Smooth muscle cell (in vitro differentiated cells): Measurements from ENCODE around the gene MRPL24. TPM values are rescaled to one million over a fixed set of nuclear protein-coding genes. Genes with fewer than 3 reads are reported as not detected.

ENCODE experiments used
- DNase-seq: peaks from one replicate; lab custom pipeline; 2025; ENCODE audit not compliant: unreplicated experiment; lab: John Stamatoyannopoulos, UW
- H2AFZ ChIP-seq: fragments of 200-600 bp; sonication (generic); 2 replicates; pipeline ENCODE4 v1.6.0; 2016; ENCODE audit warnings: antibody characterized with exemption, low read depth, mild to moderate bottlenecking
- H3F3A ChIP-seq: fragments of 200-600 bp; sonication (generic); 2 replicates; pipeline ENCODE4 v1.6.0; 2017; ENCODE audit warnings: antibody characterized with exemption, low read depth
- H3K27ac ChIP-seq: fragments of 200-600 bp; sonication (generic); 2 replicates; pipeline ENCODE4 v1.5.1; 2016; ENCODE audit warnings: low read depth, mild to moderate bottlenecking
- H3K27me3 ChIP-seq: fragments of 200-600 bp; sonication (generic); 2 replicates; pipeline ENCODE4 v1.6.1; 2016; ENCODE audit warnings: low read depth, mild to moderate bottlenecking
- H3K36me3 ChIP-seq: fragments of 200-600 bp; sonication (generic); 2 replicates; pipeline ENCODE4 v1.5.1; 2016; ENCODE audit warnings: low read depth
- H3K4me1 ChIP-seq: fragments of 200-600 bp; sonication (generic); 2 replicates; pipeline ENCODE4 v1.5.1; 2016; ENCODE audit warnings: low read depth
- H3K4me2 ChIP-seq: fragments of 200-600 bp; sonication (generic); 2 replicates; pipeline ENCODE4 v1.6.0; 2016; ENCODE audit warnings: mild to moderate bottlenecking
- H3K4me3 ChIP-seq: fragments of 200-600 bp; sonication (generic); 2 replicates; pipeline ENCODE4 v1.5.1; 2016; ENCODE audit warnings: mild to moderate bottlenecking
- H3K79me2 ChIP-seq: fragments of 200-600 bp; sonication (generic); 2 replicates; pipeline ENCODE4 v1.6.0; 2016; ENCODE audit warnings: low read depth, mild to moderate bottlenecking
- H3K9ac ChIP-seq: fragments of 200-600 bp; sonication (generic); 2 replicates; pipeline ENCODE4 v1.6.0; 2016; ENCODE audit warnings: low read depth
- H3K9me3 ChIP-seq: fragments of 200-600 bp; sonication (generic); replicated peaks from 2 replicates; pipeline ENCODE4 v1.5.1; 2016; ENCODE audit warnings: low read depth
- H4K20me1 ChIP-seq: fragments of 200-600 bp; sonication (generic); 2 replicates; pipeline ENCODE4 v1.6.0; 2016; ENCODE audit warnings: low read depth
- CTCF ChIP-seq: fragments of 200-600 bp; sonication (generic); IDR thresholded peaks from 2 replicates; pipeline ENCODE4 v1.5.1; 2017; ENCODE audit warnings: borderline replicate concordance, mild to moderate bottlenecking, antibody characterized with exemption; ENCODE audit not compliant: insufficient read depth, poor library complexity, severe bottlenecking
- WGBS: methylation state at CpG from one replicate; pipeline ENCODE4 v1.1.7; 2016; ENCODE audit warnings: low lambda C conversion rate; 5-methylcytosine and 5-hydroxymethylcytosine counted together
- polyA plus RNA-seq: library from polyadenylated mRNA; unstranded; fragments of >200 nt; fragmentation: Nextera tagmentation; extraction: Ambion mirVana; gene quantifications from 2 replicates; pipeline ENCODE4 v1.2.1, GENCODE V29; 2016
- total RNA-seq: library from RNA; depleted of rRNA; stranded (reverse); fragments of >200 nt; gene quantifications from 2 replicates; pipeline ENCODE4 v1.2.3, GENCODE V29; 2014

The MRPL24 gene
- total and polyA plus RNA-seq, 2 experiments from 2014 or later: 16.5 to 68.6 TPM

GRCh38 chr1:156776942-156777341, 36.1 kb upstream of the MRPL24 start:
- DNase-seq: no peak
- peaks cover 16% of the 10 kb centered on the region for H3F3A ChIP-seq
- peaks cover 96% of the 10 kb centered on the region for H3K79me2 ChIP-seq
- TF ChIP-seq CTCF: no peak
- peaks cover 95% of the 10 kb centered on the region for H4K20me1 ChIP-seq
- peak overlapping the region; percentile 2 for H3K4me2 ChIP-seq
- H3K9me3 ChIP-seq: no peaks in the 10 kb centered on the region
- H3K27ac ChIP-seq: peak overlapping the region; percentile 13
- no peaks in the 10 kb centered on the region for H3K27me3 ChIP-seq
- H3K4me3 ChIP-seq: no peak overlapping the region
- peaks cover 5% of the 10 kb centered on the region for H3K4me1 ChIP-seq
- 47% methylated on average over 4 of the region's 4 CpGs for WGBS
- no peaks in the 10 kb centered on the region for H3K36me3 ChIP-seq
- H2AFZ ChIP-seq: no peak overlapping the region
- no peak overlapping the region for H3K9ac ChIP-seq

GRCh38 chr1:156775799-156776198, 34.9 kb upstream of the MRPL24 start:
- 81% methylated on average over 5 of the region's 5 CpGs for WGBS

GRCh38 chr1:156773607-156774006, 32.7 kb upstream of the MRPL24 start:
- H3K27ac ChIP-seq: peak overlapping the region; percentile 20
- peak overlapping the region; percentile 77 for H3K4me2 ChIP-seq
- peaks cover 96% of the 10 kb centered on the region for H3K79me2 ChIP-seq
- WGBS: 96% methylated on average over 3 of the region's 3 CpGs
- H3K9ac ChIP-seq: no peak overlapping the region
- H3K4me1 ChIP-seq: peaks cover 19% of the 10 kb centered on the region
- peaks cover 95% of the 10 kb centered on the region for H4K20me1 ChIP-seq
- no peaks in the 10 kb centered on the region for H3K36me3 ChIP-seq
- H3K9me3 ChIP-seq: no peaks in the 10 kb centered on the region
- H3F3A ChIP-seq: peaks cover 17% of the 10 kb centered on the region
- no peak overlapping the region for H2AFZ ChIP-seq
- DNase-seq: no peak
- H3K27me3 ChIP-seq: no peaks in the 10 kb centered on the region
- no peak for TF ChIP-seq CTCF
- no peak overlapping the region for H3K4me3 ChIP-seq

More at GRCh38 chr1:156775799-156776198, 34.9 kb upstream of the MRPL24 start:
- Histone ChIP-seq H3K27ac (peak overlapping the region; percentile 11), H3K4me3 (no peak overlapping the region), H4K20me1 (peaks cover 95% of the 10 kb centered on the region), H3K79me2 (peaks cover 96% of the 10 kb centered on the region), H3F3A (peaks cover 12% of the 10 kb centered on the region), H3K36me3 (no peaks in the 10 kb centered on the region), H3K9ac (no peak overlapping the region), H3K4me1 (peaks cover 5% of the 10 kb centered on the region), H3K4me2 (no peak overlapping the region), H3K27me3 (no peaks in the 10 kb centered on the region), H3K9me3 (no peaks in the 10 kb centered on the region), H2AFZ (no peak overlapping the region)
- TF ChIP-seq CTCF: no peak
- DNase-seq: no peak
